GM23338 (cell line): ENCODE data around the gene RSPH6A. TPM values are rescaled to one million over a fixed set of nuclear protein-coding genes. Genes with fewer than 3 reads are reported as not detected.

Experiments used
- ATAC-seq: fragments of 200-7000 bp; cut with Tn5 transposase; 3 replicates; pipeline ENCODE4 v1.9.1; 2020
- DNase-seq: peaks from one replicate; pipeline ENCODE4 v3.0.0-alpha.2; 2015; ENCODE audit warnings: low spot score
- H2AFZ ChIP-seq: fragments of 200-600 bp; sonication (generic); 2 replicates; pipeline ENCODE4 v1.8.0; 2016; ENCODE audit warnings: antibody characterized with exemption, mild to moderate bottlenecking, moderate library complexity
- H3F3A ChIP-seq: fragments of 200-600 bp; sonication (generic); replicated peaks from 2 replicates; pipeline ENCODE4 v1.8.0; 2017; ENCODE audit warnings: antibody characterized with exemption, mixed run types, low read depth
- H3K27ac ChIP-seq: fragments of 200-600 bp; sonication (generic); 2 replicates; pipeline ENCODE4 v1.6.1; 2016; ENCODE audit warnings: low read depth
- H3K27me3 ChIP-seq: fragments of 200-600 bp; sonication (generic); 2 replicates; pipeline ENCODE4 v1.8.0; 2016; ENCODE audit warnings: mild to moderate bottlenecking, mixed run types, moderate library complexity; ENCODE audit not compliant: insufficient read depth
- H3K36me3 ChIP-seq: fragments of 200-600 bp; sonication (generic); 2 replicates; pipeline ENCODE4 v1.8.0; 2016; ENCODE audit warnings: mild to moderate bottlenecking; ENCODE audit not compliant: insufficient read depth
- H3K4me1 ChIP-seq: fragments of 200-600 bp; sonication (generic); 2 replicates; pipeline ENCODE4 v1.8.0; 2016; ENCODE audit warnings: mild to moderate bottlenecking, moderate library complexity; ENCODE audit not compliant: insufficient read depth
- H3K4me2 ChIP-seq: fragments of 200-600 bp; sonication (generic); 2 replicates; pipeline ENCODE4 v1.7.1; 2017; ENCODE audit warnings: mixed run types
- H3K4me3 ChIP-seq: fragments of 200-600 bp; sonication (generic); 2 replicates; pipeline ENCODE4 v1.6.1; 2016; ENCODE audit warnings: mixed run types
- H3K79me2 ChIP-seq: fragments of 200-600 bp; sonication (generic); replicated peaks from 2 replicates; pipeline ENCODE4 v1.8.0; 2017; ENCODE audit warnings: mild to moderate bottlenecking; ENCODE audit not compliant: insufficient read depth
- H3K9me2 ChIP-seq: fragments of 200-600 bp; sonication (generic); 2 replicates; pipeline ENCODE4 v1.8.0; 2017; ENCODE audit not compliant: insufficient read depth
- H4K20me1 ChIP-seq: fragments of 200-600 bp; sonication (generic); replicated peaks from 2 replicates; pipeline ENCODE4 v1.8.0; 2017; ENCODE audit warnings: mild to moderate bottlenecking; ENCODE audit not compliant: insufficient read depth
- H3K27ac Mint-ChIP-seq: 2 replicates; pipeline ENCODE4 v1.8.0; 2020; ENCODE audit warnings: inconsistent platforms, mild to moderate bottlenecking, moderate library complexity, mixed read lengths
- H3K27me3 Mint-ChIP-seq: 3 replicates; pipeline ENCODE4 v1.8.0; 2022; ENCODE audit warnings: low read depth, mild to moderate bottlenecking, moderate library complexity, mixed read lengths, inconsistent platforms; ENCODE audit not compliant: insufficient read depth, poor library complexity
- H3K36me3 Mint-ChIP-seq: 3 replicates; pipeline ENCODE4 v1.8.0; 2021; ENCODE audit warnings: low read depth, mild to moderate bottlenecking, inconsistent platforms, moderate library complexity, mixed read lengths
- H3K4me1 Mint-ChIP-seq: 3 replicates; pipeline ENCODE4 v1.8.0; 2020; ENCODE audit warnings: mild to moderate bottlenecking, inconsistent platforms, mixed read lengths
- H3K4me3 Mint-ChIP-seq: 3 replicates; pipeline ENCODE4 v1.8.0; 2021; ENCODE audit warnings: moderate library complexity, mild to moderate bottlenecking, inconsistent platforms, mixed read lengths
- H3K9me3 Mint-ChIP-seq: 3 replicates; pipeline ENCODE4 v1.8.0; 2020; ENCODE audit warnings: moderate library complexity, mild to moderate bottlenecking, inconsistent platforms, mixed read lengths
- CREB1 ChIP-seq: fragments of 250-450 bp; sonication (Bioruptor Pico); IDR thresholded peaks from 2 replicates; pipeline ENCODE4 v1.5.0; 2020; ENCODE audit warnings: low read depth, mild to moderate bottlenecking, moderate library complexity
- CTCF ChIP-seq, 2 experiments: fragments of 200-600 bp in 1 of 2; sonication (generic) in 1 of 2; conservative IDR thresholded peaks; 2 replicates each; pipeline versions ENCODE4 v1.5.1 to v1.6.1; 2016 to 2017; ENCODE audit warnings: antibody characterized with exemption in 2 of 2, low read depth in 2 of 2, mild to moderate bottlenecking in 2 of 2, moderate library complexity in 1 of 2
- ETS1 ChIP-seq: IDR thresholded peaks from 2 replicates; pipeline ENCODE4 v1.6.1; 2016; ENCODE audit warnings: antibody characterized with exemption
- EZH2 ChIP-seq: fragments of 200-600 bp; sonication (generic); IDR thresholded peaks from one replicate; pipeline ENCODE4 v1.8.0; 2017; ENCODE audit warnings: antibody characterized with exemption, mild to moderate bottlenecking, low read depth; ENCODE audit not compliant: unreplicated experiment
- EZH2phosphoT487 ChIP-seq: fragments of 200-600 bp; sonication (generic); IDR thresholded peaks from one replicate; pipeline ENCODE4 v1.8.1; 2018; ENCODE audit warnings: antibody characterized with exemption; ENCODE audit not compliant: unreplicated experiment
- JUNB ChIP-seq: IDR thresholded peaks from one replicate; pipeline ENCODE4 v1.6.1; 2016; ENCODE audit warnings: antibody characterized with exemption; ENCODE audit not compliant: unreplicated experiment
- NANOG ChIP-seq: IDR thresholded peaks from 2 replicates; pipeline ENCODE4 v1.6.1; 2016; ENCODE audit warnings: antibody characterized with exemption, borderline replicate concordance
- POLR2AphosphoS5 ChIP-seq: IDR thresholded peaks from 2 replicates; pipeline ENCODE4 v1.6.1; 2016; ENCODE audit warnings: antibody characterized with exemption, low read depth
- REST ChIP-seq: IDR thresholded peaks from one replicate; pipeline ENCODE4 v1.6.1; 2018; ENCODE audit warnings: antibody characterized with exemption; ENCODE audit not compliant: unreplicated experiment
- STAT1 ChIP-seq: IDR thresholded peaks from one replicate; pipeline ENCODE4 v1.6.1; 2016; ENCODE audit warnings: antibody characterized with exemption; ENCODE audit not compliant: unreplicated experiment
- ZNF114 ChIP-seq: fragments of 250-450 bp; sonication (Bioruptor Pico); IDR thresholded peaks from 2 replicates; pipeline ENCODE4 v1.5.0; 2020; ENCODE audit warnings: mild to moderate bottlenecking, moderate library complexity
- ZNF331 ChIP-seq: fragments of 250-450 bp; sonication (Bioruptor Pico); IDR thresholded peaks from 2 replicates; pipeline ENCODE4 v1.5.0; 2020; ENCODE audit warnings: low read depth, mild to moderate bottlenecking, moderate library complexity
- ZNF462 ChIP-seq: fragments of 250-450 bp; sonication (Bioruptor Pico); IDR thresholded peaks from 2 replicates; pipeline ENCODE4 v1.5.0; 2020; ENCODE audit warnings: mild to moderate bottlenecking, moderate library complexity
- polyA plus RNA-seq: library from polyadenylated mRNA; unstranded; fragments of >200 nt; fragmentation: Nextera tagmentation; extraction: Ambion mirVana; gene quantifications from 2 replicates; pipeline ENCODE4 v1.2.1, GENCODE V29; 2016
- total RNA-seq: library from RNA; depleted of rRNA; stranded (reverse); fragments of >200 nt; shearing (Covaris generic); gene quantifications from 2 replicates; pipeline ENCODE4 v1.2.3, GENCODE V29; 2014

The RSPH6A gene
- total and polyA plus RNA-seq, 2 experiments from 2014 or later = 0.11 to 0.21 TPM

GRCh38 chr19:45793178-45793564, 21.9 kb downstream of the RSPH6A start:
- peak overlapping the region; percentile 63 for H3K4me3 Mint-ChIP-seq
- Histone ChIP-seq H2AFZ (no peak overlapping the region), H3K4me3 (0 out of 2 replicates have a peak overlapping the region, but pooled peaks have one; percentile 15), H3F3A (peaks cover 9% of the 10 kb centered on the region; the same call in 1 of the 2 replicates), H3K27me3 (no peaks in the 10 kb centered on the region), H3K4me1 (peaks cover 6% of the 10 kb centered on the region), H3K4me2 (peak overlapping the region; percentile 69), H3K36me3 (peaks cover 6% of the 10 kb centered on the region; the same call in 1 of the 2 replicates), H3K27ac (no peak overlapping the region), H4K20me1 (peaks cover 13% of the 10 kb centered on the region), H3K79me2 (peaks cover 17% of the 10 kb centered on the region), H3K9me2 (no peaks in the 10 kb centered on the region)
- peaks cover 25% of the 10 kb centered on the region for H3K36me3 Mint-ChIP-seq
- no peak for DNase-seq
- H3K27ac Mint-ChIP-seq = peak overlapping the region; percentile 75
- H3K27me3 Mint-ChIP-seq = peaks cover 14% of the 10 kb centered on the region
- ATAC-seq = no peak
- TF ChIP-seq EZH2 (no peak), ZNF462 (no peak), ZNF114 (CRISPR knock-in tag) (no peak), ZNF331 (no peak), EZH2phosphoT487 (no peak), JUNB (no peak), REST (no peak), NANOG (no peak), ETS1 (no peak), POLR2AphosphoS5 (no peak), CTCF (conservative IDR thresholded peaks at IDR 0.05; ENCODE audit: low read depth in 2 of 2) (no peak), CREB1 (CRISPR knock-in tag) (no peak), STAT1 (no peak)
- H3K9me3 Mint-ChIP-seq = no peaks in the 10 kb centered on the region; the same call in none of the 3 replicates
- peaks cover 20% of the 10 kb centered on the region for H3K4me1 Mint-ChIP-seq
